H54 (cell line): ENCODE data around the gene PET100.

Experiments used
- DNase-seq: peaks from one replicate; pipeline ENCODE4 v3.0.0; 2011; ENCODE audit warnings: low spot score, mixed read lengths; ENCODE audit not compliant: insufficient read length
- FAIRE-seq: peaks from 3 replicates; lab custom pipeline; 2011; peaks lifted over from hg19 to GRCh38; lab: Jason Lieb, UNC
- POLR2A ChIP-seq: IDR thresholded peaks from 2 replicates; pipeline ENCODE4 v1.6.1; 2011; ENCODE audit warnings: low read depth, mild to moderate bottlenecking, low read length

The PET100 gene

GRCh38 chr19:7619671-7620441, 9.7 kb upstream of the PET100 start:
- DNase-seq (no peak), FAIRE-seq (no peak)
- no peak for TF ChIP-seq POLR2A

DNA sequence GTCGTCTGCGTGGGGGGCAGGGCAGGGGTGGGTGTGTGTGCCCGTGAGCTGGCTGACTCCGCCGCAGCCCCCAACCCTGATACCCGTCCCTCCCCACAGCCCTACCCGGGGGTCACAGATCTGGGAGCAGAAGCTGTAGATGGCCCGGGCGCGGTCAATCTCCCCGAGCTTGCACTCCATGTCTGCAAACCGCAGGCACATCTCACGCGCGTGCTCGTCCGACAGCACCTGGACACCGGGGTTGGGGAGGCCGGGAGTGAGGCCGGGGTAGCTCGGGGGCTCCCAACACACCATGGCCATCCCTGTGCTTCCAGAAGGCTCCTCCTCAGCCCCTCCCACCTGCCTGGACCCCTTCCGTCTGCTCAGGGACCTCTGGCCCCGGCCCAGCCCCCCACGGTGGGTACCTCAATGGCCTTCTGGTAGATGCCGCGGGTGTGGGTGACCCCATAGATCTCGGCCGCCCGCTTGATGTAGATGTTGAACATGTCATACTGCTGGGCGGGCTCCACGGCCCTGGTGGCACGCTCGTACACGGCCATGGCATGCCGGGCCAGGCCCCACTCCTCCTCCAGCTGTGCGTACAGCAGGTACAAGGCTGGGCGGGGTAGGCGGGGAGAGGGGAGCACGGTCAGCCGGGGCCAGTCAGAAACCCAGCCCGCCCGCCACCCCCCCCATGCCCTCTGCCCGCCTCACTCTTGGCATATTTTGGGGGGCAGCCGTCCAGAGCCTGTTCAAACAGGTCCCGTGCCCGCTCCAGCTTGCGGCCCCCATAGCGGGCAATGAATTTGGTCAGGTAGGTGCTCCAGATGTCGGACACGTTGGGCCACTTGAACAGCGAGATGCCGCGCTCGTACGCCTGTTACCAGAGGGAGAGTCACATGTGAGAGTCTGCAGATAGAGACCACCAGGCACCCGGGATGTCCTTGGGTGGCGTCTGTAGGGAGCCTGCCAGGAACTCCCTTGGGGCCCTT, 8.9 kb upstream of the PET100 start:
- TF ChIP-seq POLR2A = no peak
- FAIRE-seq = no peak
- DNase-seq = no peak

DNA sequence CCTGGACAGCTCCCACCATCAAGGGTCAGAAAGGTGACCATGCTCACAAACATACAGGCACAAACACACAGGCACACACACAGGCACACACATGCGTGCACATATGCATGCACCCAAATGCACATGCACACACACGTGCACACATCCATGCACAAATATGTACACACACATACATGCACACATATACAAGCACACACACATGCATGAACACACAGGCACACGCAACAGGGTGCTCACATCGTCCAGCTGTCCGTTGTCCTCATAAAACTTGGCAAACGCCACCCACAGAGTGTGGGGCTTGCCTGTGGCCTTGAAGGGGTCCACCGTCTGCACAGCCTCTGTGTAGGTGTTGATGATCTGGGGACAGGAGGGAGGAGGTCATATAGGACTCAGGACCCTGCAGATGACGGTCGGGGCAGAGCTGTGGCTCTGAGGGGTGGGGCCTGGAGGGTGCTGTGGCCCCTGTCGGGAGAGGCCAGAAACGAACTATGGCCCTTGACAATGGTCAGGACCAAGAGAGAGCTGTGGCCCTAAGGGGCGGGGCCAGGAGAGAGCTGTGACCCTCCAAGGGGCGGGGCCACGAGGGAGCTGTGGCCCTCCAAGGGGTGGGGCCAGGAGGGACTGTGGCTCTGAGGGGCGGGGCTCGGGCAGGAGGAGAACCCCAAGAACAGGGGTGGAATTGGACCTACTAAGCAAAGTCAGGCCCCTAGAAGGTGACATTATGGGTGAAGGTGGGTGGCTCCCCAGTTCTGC, 6.5 kb upstream of the PET100 start:
- TF ChIP-seq POLR2A = no peak
- DNase-seq (no peak), FAIRE-seq (no peak)

GRCh38 chr19:7623725-7624603, 5.6 kb upstream of the PET100 start:
- no peak for TF ChIP-seq POLR2A
- no peak for FAIRE-seq
- no peak for DNase-seq

DNA sequence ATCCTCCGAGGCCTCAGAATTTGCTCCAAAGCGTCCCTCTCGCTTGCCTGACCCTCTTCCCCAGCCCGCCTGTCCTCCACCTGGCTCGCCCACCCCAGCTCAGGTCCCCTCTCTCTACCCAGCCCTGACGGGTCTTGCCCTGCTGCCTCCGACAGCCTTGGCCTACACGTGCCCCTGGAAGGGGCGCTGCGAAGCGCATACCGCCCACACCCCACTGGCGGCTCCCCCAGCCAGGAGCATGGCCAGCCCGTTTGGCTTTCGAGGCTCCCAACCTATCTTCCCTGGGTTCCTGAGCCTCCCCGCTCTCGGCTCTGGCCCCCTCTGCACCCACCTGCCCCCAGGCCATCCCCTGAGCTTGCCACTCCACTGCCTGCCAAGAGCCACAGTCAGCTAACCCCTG, 4.8 kb upstream of the PET100 start:
- no peak for TF ChIP-seq POLR2A
- DNase-seq (no peak), FAIRE-seq (no peak)

- FAIRE-seq = no peak
- DNase-seq = no peak
- TF ChIP-seq POLR2A = no peak
Observed at GRCh38 chr19:7625763-7626372, 3.7 kb upstream of the PET100 start.

DNA sequence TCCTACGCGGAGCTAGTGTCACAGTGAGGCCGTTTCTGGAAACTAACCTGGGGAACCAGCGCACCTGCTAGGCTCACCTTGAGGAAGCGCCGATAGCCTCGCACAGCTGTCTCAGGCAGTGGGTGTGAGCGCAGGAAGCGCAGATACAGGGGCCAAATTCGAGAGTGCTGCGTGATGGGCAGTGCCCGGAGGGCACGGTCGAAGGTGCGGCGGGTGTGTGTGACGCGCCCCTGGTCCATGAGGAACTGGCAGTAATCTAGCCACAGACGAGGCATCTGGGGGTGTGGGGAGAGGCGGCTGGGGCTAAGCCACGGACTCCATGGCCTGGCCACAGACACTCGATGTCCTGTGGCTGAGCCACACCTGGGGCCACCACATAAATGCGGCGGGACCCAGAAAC, 2.4 kb upstream of the PET100 start:
- no peak for DNase-seq
- no peak for FAIRE-seq
- no peak for TF ChIP-seq POLR2A

- no peak for TF ChIP-seq POLR2A
Observed at GRCh38 chr19:7628589-7629311, 843 bp upstream of the PET100 start.

DNA sequence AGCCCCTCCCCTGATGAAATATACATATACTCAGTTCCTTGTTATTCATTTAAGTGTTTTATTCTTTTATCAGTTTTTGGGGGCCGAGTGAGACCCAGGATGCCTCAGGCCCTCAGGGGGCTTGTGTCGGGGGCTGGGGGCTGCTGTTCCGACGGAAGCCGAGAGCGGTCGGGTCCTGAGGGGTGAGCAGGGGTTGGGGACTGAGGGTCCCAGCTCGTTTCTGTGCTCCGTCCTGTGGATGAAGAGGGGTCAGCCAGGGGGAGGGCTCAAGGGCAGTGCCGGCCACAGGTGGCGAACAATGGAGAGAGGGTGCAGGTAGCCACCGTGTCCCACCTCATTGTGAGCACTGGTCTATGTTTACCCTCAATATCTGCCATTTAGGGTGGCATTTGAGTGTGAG, 2.0 kb downstream of the PET100 start:
- DNase-seq = no peak
- TF ChIP-seq POLR2A = no peak
- FAIRE-seq = no peak

More at GRCh38 chr19:7628589-7629311, 843 bp upstream of the PET100 start:
- FAIRE-seq (no peak), DNase-seq (no peak)

DNA sequence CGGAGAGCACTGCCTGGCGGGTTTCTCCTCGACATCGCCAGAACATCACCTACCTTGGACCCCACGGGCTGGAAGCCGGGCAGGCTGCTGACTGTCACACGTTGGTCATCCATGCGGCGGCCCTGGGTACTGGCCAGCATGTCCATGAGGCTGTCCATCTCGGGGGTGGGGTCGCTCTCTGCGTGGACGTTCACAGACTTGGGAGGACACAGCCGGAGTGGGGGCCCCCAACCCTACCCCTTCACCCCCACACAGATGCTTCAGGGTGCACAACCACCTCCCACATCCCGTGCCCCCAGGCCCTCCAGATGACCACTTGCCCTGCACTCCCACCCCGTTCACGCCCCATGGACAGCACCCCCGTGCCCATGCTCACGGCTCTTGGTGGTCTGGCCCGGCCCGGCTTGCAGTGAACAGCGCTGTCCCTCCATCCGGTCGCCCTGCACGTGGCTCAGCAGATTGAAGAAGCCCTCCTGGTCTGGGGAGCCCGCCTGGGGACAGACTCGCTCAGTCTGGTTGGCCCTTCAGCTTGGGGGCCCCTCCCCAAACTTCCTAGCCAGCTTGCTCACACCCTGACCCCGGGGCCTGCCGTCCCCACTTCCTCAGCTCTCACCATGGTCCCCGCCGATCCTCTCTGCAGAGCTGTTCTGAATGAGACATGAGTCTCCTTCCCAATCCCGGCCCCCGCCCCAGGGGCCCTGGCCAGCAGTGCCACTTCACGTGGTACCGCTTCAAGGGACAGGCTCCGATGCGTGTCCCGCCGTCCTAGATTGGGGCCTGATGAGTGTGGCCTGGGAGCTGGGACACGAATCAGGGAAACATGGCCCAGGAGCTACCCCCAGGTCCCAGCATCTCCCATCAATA, 3.0 kb downstream of the PET100 start:
- FAIRE-seq (no peak), DNase-seq (no peak)
- TF ChIP-seq POLR2A = no peak

DNA sequence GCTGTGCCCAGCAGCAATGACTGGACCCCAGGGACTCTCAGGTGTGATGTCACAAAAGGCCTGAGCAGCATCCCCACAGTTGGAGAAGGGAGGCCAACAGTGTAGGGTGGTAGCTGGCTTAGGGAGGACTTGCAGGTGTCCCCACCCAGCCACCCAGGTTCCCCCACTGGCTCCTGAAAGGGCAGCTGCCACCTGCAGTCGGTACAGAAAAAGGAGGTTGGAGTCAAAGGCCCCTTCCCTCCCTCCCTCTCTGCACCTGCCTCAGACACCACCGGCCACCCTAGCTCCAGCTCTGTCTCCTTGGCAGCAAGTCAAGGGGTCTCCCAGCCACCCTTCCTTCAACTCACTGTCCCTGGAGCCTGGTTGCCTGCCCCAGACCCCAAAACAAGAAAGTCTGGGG, 4.1 kb downstream of the PET100 start, which contains the start of gene PCP2:
PCP2 (minus strand) TSS at position 22 of the 400 bp plus-strand sequence. CDS start 262 bp downstream, outside the sequence.
- no peak for FAIRE-seq
- no peak for TF ChIP-seq POLR2A
- DNase-seq = no peak

DNA sequence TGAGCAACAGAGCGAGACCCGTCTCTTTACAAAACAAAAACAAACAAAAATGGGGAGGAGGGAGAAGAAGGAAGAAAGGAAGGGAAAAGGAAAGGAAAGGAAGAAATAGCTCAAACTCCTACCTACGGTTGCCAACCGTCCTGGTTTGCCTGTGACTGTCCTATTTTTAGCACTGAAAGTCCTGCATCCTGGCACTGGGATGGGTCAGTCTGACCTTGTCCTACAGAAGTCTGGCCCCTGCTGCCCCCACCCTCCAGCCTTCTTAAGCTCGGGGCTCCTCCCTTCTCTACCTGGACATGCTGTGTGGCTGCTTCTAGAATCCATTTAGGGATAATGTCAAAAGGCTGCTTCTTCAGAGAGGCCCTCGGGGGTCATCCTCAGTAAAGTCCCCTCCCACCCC, 6.1 kb downstream of the PET100 start:
- DNase-seq (no peak), FAIRE-seq (no peak)
- no peak for TF ChIP-seq POLR2A
